ENCODE results near the gene DEFB115. TPM values are rescaled to one million over a fixed set of nuclear protein-coding genes. Genes with fewer than 3 reads are reported as not detected.
"Not testable (repeated sequence)": the region's sequence is repeated elsewhere in the genome, so short reads cannot be mapped to it uniquely, and the experiment has no call there.

DEFB115 gene
- total RNA-seq, 2 donors from 2014 or later: not detected

DNA sequence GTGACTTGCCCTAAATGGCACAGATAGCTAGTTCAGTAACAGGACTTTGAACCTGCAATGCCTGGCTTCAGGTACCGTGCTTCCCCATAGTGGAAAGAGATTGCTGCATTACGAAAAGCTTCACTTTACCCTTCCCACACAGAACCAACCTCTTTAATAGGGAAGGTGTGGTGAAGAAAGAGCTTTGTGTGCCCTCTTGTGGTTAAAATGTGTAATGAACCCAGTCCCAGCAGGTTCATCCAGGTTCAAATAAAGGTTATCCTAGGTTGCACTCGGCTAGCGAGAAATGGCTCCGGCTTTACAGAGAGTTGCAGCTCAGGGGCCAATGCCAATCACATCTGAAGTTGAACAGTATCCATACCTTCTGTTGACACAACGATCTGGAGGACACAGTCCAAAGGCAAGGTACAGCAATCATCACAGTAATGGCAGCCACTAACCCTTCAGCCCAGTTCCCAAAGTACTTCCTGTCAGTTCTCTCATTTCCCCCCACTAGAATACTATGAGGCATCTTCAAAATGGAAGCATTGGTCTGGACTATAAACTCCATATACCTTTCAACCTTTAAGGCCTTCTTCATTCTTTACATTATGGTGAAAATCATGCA is 3.0 kb downstream of the DEFB115 start:
- no peak for ATAC-seq (ENCODE audit: insufficient number of reproducible peaks, low FRiP score, low read depth)
- TF ChIP-seq, protein P1, sequence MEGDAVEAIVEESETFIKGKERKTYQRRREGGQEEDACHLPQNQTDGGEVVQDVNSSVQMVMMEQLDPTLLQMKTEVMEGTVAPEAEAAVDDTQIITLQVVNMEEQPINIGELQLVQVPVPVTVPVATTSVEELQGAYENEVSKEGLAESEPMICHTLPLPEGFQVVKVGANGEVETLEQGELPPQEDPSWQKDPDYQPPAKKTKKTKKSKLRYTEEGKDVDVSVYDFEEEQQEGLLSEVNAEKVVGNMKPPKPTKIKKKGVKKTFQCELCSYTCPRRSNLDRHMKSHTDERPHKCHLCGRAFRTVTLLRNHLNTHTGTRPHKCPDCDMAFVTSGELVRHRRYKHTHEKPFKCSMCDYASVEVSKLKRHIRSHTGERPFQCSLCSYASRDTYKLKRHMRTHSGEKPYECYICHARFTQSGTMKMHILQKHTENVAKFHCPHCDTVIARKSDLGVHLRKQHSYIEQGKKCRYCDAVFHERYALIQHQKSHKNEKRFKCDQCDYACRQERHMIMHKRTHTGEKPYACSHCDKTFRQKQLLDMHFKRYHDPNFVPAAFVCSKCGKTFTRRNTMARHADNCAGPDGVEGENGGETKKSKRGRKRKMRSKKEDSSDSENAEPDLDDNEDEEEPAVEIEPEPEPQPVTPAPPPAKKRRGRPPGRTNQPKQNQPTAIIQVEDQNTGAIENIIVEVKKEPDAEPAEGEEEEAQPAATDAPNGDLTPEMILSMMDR (IDR thresholded peaks at IDR 0.05): no peak
- Histone ChIP-seq H3K9me3 (no peaks in the 10 kb centered on the region), H3K4me1 (ENCODE audit: control insufficient read depth in 1 of 2, low read depth in 2 of 2) (no peaks in the 10 kb centered on the region), H3K27me3 (replicated peaks; ENCODE audit: insufficient read depth) (no peaks in the 10 kb centered on the region), H3K4me3 (no peak overlapping the region), H3K36me3 (no peaks in the 10 kb centered on the region), H3K27ac (no peak overlapping the region)
- no peak for DNase-seq (ENCODE audit: low spot score)

DNA sequence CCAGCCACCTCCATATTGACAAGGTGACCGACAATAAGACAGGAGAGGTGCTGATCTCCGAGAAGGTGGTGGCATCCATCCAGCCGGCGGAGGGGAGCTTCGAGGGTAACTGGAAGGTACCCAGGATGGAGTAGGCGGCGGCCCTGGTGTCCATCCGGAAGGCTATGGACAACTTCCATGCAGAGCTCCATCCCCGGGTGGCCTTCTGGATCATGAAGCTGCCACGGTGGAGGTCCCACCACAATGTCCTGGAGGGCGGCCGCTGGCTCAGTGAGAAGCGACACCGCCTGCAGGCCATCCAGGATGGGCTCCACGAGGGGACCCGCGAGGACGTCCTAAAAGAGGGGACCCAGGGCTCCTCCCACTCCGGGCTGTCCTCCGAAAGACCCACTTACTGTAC is 17.0 kb downstream of the DEFB115 start:
- H3K36me3 ChIP-seq: no peaks in the 10 kb centered on the region
- H3K9me3 ChIP-seq: peaks cover 25% of the 10 kb centered on the region
- TF ChIP-seq, protein P1 (IDR thresholded peaks at IDR 0.05): no peak
- DNase-seq (ENCODE audit: low spot score): no peak
- H3K27me3 ChIP-seq (replicated peaks; ENCODE audit: insufficient read depth): no peaks in the 10 kb centered on the region
- H3K27ac ChIP-seq: no peak overlapping the region
- ATAC-seq (ENCODE audit: insufficient number of reproducible peaks, low FRiP score, low read depth): no peak
- H3K4me3 ChIP-seq: no peak overlapping the region
- H3K4me1 ChIP-seq (ENCODE audit: control insufficient read depth in 1 of 2, low read depth in 2 of 2): no peaks in the 10 kb centered on the region

DNA sequence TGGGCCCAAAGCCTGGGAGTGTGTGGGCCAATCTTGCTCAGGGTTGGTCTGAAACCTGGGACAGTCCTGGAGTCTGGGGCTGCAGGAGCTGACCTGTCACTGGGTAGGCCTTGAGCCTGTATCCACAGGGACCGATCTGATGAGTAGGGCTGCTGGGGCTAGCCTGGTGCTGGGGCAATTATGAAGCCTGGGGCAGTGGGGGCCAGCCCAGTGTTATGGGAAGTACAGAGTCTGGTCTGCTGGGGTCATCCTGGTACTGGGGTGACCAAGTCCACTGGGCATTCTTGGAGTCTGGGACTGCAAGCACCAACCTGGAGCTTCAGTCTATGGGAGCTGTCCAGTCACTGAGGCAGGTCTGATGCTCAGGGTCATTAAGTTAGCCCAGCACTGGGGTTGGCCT is 20.7 kb downstream of the DEFB115 start:
- Histone ChIP-seq H3K9me3 (peaks cover 5% of the 10 kb centered on the region), H3K27ac (no peak overlapping the region), H3K27me3 (replicated peaks; ENCODE audit: insufficient read depth) (no peaks in the 10 kb centered on the region), H3K36me3 (no peaks in the 10 kb centered on the region), H3K4me3 (no peak overlapping the region), H3K4me1 (ENCODE audit: control insufficient read depth in 1 of 2, low read depth in 2 of 2) (no peaks in the 10 kb centered on the region)
- no peak for DNase-seq (ENCODE audit: low spot score)
- TF ChIP-seq, protein P1 (IDR thresholded peaks at IDR 0.05): no peak
- no peak for ATAC-seq (ENCODE audit: insufficient number of reproducible peaks, low FRiP score, low read depth)

DNA sequence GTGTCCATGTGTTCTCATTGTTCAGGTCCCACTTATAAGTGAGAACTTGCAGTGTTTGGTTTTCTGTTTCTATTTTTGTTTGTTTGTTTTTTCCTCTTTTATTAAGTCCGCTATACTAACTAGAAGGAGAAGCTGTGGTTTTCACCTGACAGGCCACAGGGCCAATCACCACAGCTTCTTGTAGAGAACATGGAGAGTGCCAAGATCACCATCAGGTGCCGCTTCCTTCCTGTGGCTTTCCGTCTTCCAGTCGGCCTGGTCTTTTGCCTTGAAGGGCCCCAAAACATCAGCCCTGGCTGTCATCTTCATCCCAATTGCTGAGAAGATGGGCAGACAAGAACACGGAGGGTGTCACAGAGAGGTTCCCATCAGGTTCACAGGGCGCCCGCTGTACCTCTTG is 27.5 kb downstream of the DEFB115 start:
- H3K27ac ChIP-seq; H3K4me1 ChIP-seq (ENCODE audit: control insufficient read depth in 1 of 2, low read depth in 2 of 2); ATAC-seq (ENCODE audit: insufficient number of reproducible peaks, low FRiP score, low read depth); DNase-seq (ENCODE audit: low spot score); H3K36me3 ChIP-seq; H3K4me3 ChIP-seq; H3K27me3 ChIP-seq (replicated peaks; ENCODE audit: insufficient read depth); H3K9me3 ChIP-seq: not testable (repeated sequence)

DNA sequence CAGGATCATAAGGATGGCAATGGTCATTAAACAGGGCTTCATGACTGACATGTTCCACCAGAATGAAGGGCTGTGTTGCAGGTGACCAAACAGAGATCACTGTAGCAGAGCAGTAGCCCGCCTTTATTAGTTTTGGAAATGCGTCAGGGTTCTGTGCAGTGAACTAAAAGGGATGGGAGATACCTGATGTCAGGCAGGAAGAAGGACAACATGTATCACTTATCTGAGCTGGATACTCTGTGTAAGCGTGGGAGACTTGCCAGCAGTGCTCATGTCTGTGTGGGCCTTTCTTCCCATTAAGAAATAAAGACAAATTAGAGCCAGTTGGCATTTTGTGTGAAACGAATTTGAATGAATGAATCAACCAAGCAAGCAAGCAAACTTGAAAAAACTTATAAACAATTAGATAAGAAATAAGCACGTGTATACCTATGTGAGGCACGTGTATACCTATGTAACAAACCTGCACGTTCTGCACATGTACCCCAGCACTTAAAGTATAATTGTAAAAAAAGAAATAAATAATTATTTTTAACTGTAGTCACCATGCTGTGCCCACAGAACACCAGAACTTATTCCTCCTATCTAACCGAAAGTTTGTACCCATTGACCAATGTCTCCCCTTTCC is 51.2 kb downstream of the DEFB115 start, which contains the start of gene DEFB116:
Gene DEFB116, minus strand, starts transcription at position 51 of the 628 bp plus-strand sequence. Its CDS starts 0 bp downstream, at position 51.
- DNase-seq (ENCODE audit: low spot score): no peak
- Histone ChIP-seq H3K9me3 (no peaks in the 10 kb centered on the region), H3K27me3 (replicated peaks; ENCODE audit: insufficient read depth) (no peaks in the 10 kb centered on the region), H3K36me3 (no peaks in the 10 kb centered on the region), H3K4me3 (no peak within 1 kb of the TSS), H3K27ac (no peak within 1 kb of the TSS), H3K4me1 (ENCODE audit: control insufficient read depth in 1 of 2, low read depth in 2 of 2) (no peaks in the 10 kb centered on the region)
- ATAC-seq (ENCODE audit: insufficient number of reproducible peaks, low FRiP score, low read depth): no peak
- TF ChIP-seq, protein P1 (IDR thresholded peaks at IDR 0.05): no peak

Other genes starting within 250 kb of the DEFB115 start
- not detected for gene DEFB116, start 50.9 kb downstream of the DEFB115 start, total RNA-seq
- not detected for gene DEFB118, start 110.9 kb downstream of the DEFB115 start, total RNA-seq
- gene DEFB119, start 132.9 kb downstream of the DEFB115 start, total RNA-seq: not detected
- not detected for gene DEFB121, start 148.6 kb downstream of the DEFB115 start, total RNA-seq
- gene DEFB123, start 183.0 kb downstream of the DEFB115 start, total RNA-seq: not detected
- not detected for gene DEFB124, start 217.5 kb downstream of the DEFB115 start, total RNA-seq
- 1 to 10 TPM; 4.3 TPM for gene REM1, start 217.6 kb downstream of the DEFB115 start, total RNA-seq

Data from thoracic aorta (tissue), 2 donors.